Prostate gland (tissue), 2 donors: Measurements from ENCODE around the gene FRMD4A. TPM values are rescaled to one million over a fixed set of nuclear protein-coding genes. Genes with fewer than 3 reads are reported as not detected.

Experiments used
- DNase-seq: peaks from one replicate; pipeline ENCODE4 v3.0.0-alpha.2; 2019; ENCODE audit warnings: low spot score
- H3K27ac ChIP-seq, 2 donors: fragments of 200-600 bp; sonication (generic); 2 replicates each; pipeline ENCODE4 v1.5.1; 2017 to 2019
- H3K27me3 ChIP-seq: fragments of 200-600 bp; sonication (generic); replicated peaks from 2 replicates; pipeline ENCODE4 v1.5.1; 2019; ENCODE audit not compliant: insufficient read depth
- H3K36me3 ChIP-seq, 2 donors: fragments of 200-600 bp; sonication (generic); 1 replicate in 1 of 2; 2 replicates in 1 of 2; pipeline versions ENCODE4 v1.5.1 to v1.8.1; 2017 to 2019
- H3K4me1 ChIP-seq: fragments of 200-600 bp; sonication (generic); replicated peaks from 2 replicates; pipeline ENCODE4 v1.5.1; 2019
- H3K4me3 ChIP-seq, 2 donors: fragments of 200-600 bp; sonication (generic); 2 replicates each; pipeline ENCODE4 v1.5.1; 2017 to 2019
- H3K9me3 ChIP-seq: fragments of 200-600 bp; sonication (generic); 2 replicates; pipeline ENCODE4 v1.5.1; 2017
- CTCF ChIP-seq, 4 experiments: fragments of 200-600 bp in 2 of 4; fragments of 450-650 bp in 2 of 4; sonication (generic) in 2 of 4; IDR thresholded peaks; 1 replicate in 3 of 4; 2 replicates in 1 of 4; pipeline ENCODE4 v1.5.1; 2016 to 2019; ENCODE audit warnings: antibody characterized with exemption in 4 of 4, mild to moderate bottlenecking in 2 of 4, moderate library complexity in 2 of 4
- POLR2A ChIP-seq: fragments of 450-650 bp; IDR thresholded peaks from one replicate; pipeline ENCODE4 v1.6.1; 2016; ENCODE audit warnings: antibody characterized with exemption, mild to moderate bottlenecking
- POLR2AphosphoS5 ChIP-seq: sonication (generic); formaldehyde crosslinking; IDR thresholded peaks from one replicate; pipeline ENCODE4 v1.6.1; 2017; ENCODE audit warnings: antibody characterized with exemption
- WGBS: methylation state at CpG from one replicate; pipeline ENCODE4 v1.1.5; 2018; 5-methylcytosine and 5-hydroxymethylcytosine counted together
- intact Hi-C: fragments of 100-400 bp; cut with DNase I; formaldehyde crosslinking; loops from one replicate; pipeline ENCODE4 v1.14.2; 2022
- total RNA-seq, 2 donors: library from RNA; depleted of rRNA; stranded (reverse); fragments of >200 nt; gene quantifications; one replicate each; pipeline ENCODE4 v1.1.0, GENCODE V29; 2016

FRMD4A gene
- total RNA-seq, 2 donors from 2014 or later, result 38.0 to 53.2 TPM

GRCh38 chr10:13848520-13849445, 481.9 kb downstream of the FRMD4A start:
- intact Hi-C loops, result loop anchor here (5.0 kb wide), 1 partner anchor 34 kb away; no protein-coding TSS in a partner anchor
- Histone ChIP-seq H3K9me3 (no peaks in the 10 kb centered on the region), H3K27ac (no peak overlapping the region), H3K27me3 (no peaks in the 10 kb centered on the region), H3K36me3 (no peaks in the 10 kb centered on the region), H3K4me1 (peaks cover 3% of the 10 kb centered on the region), H3K4me3 (no peak overlapping the region)
- whole genome bisulfite sequencing, result 79% methylated on average over 16 of the region's 16 CpGs
- TF ChIP-seq CTCF (IDR thresholded peaks at IDR 0.05), result no peak
- TF ChIP-seq POLR2AphosphoS5, result no peak
- no peak for TF ChIP-seq POLR2A
- DNase-seq, result no peak

GRCh38 chr10:13847201-13847631, 483.5 kb downstream of the FRMD4A start:
- no peak for DNase-seq
- TF ChIP-seq CTCF (IDR thresholded peaks at IDR 0.05), result no peak
- TF ChIP-seq POLR2A, result no peak
- Histone ChIP-seq H3K36me3 (no peaks in the 10 kb centered on the region), H3K4me3 (no peak overlapping the region), H3K4me1 (peaks cover 3% of the 10 kb centered on the region), H3K27ac (peak overlapping the region in 1 of 2 donors; percentile 24), H3K27me3 (no peaks in the 10 kb centered on the region), H3K9me3 (no peaks in the 10 kb centered on the region)
- intact Hi-C loops, result loop anchor here (5.0 kb wide), 1 partner anchor 35 kb away; no protein-coding TSS in a partner anchor
- WGBS, result 23% methylated on average over 6 of the region's 8 CpGs

GRCh38 chr10:13845897-13846296, 484.8 kb downstream of the FRMD4A start:
- Histone ChIP-seq H3K27ac (no peak overlapping the region), H3K4me1 (peaks cover 3% of the 10 kb centered on the region), H3K27me3 (no peaks in the 10 kb centered on the region), H3K4me3 (no peak overlapping the region), H3K36me3 (no peaks in the 10 kb centered on the region), H3K9me3 (no peaks in the 10 kb centered on the region)
- intact Hi-C loops, result loop anchor here (5.0 kb wide), 1 partner anchor 36 kb away; no protein-coding TSS in a partner anchor
- DNase-seq, result no peak
- 78% methylated on average over 4 of the region's 4 CpGs for WGBS
- TF ChIP-seq CTCF (IDR thresholded peaks at IDR 0.05) (no peak), POLR2AphosphoS5 (no peak), POLR2A (no peak)

GRCh38 chr10:13844651-13845050, 486.1 kb downstream of the FRMD4A start:
- no peak overlapping the region for H3K4me3 ChIP-seq
- no peak for TF ChIP-seq POLR2AphosphoS5
- no peak for TF ChIP-seq POLR2A
- TF ChIP-seq CTCF (IDR thresholded peaks at IDR 0.05), result no peak
- H3K27me3 ChIP-seq, result no peaks in the 10 kb centered on the region
- H3K9me3 ChIP-seq, result no peaks in the 10 kb centered on the region
- 91% methylated on average over 7 of the region's 7 CpGs for WGBS
- intact Hi-C loops, result loop anchor here (5.0 kb wide), 1 partner anchor 38 kb away; no protein-coding TSS in a partner anchor
- DNase-seq, result no peak
- H3K4me1 ChIP-seq, result peaks cover 3% of the 10 kb centered on the region
- H3K36me3 ChIP-seq, result no peaks in the 10 kb centered on the region
- no peak overlapping the region for H3K27ac ChIP-seq
